ENCODE data around the gene ATP2A3.

Gene ATP2A3

DNA sequence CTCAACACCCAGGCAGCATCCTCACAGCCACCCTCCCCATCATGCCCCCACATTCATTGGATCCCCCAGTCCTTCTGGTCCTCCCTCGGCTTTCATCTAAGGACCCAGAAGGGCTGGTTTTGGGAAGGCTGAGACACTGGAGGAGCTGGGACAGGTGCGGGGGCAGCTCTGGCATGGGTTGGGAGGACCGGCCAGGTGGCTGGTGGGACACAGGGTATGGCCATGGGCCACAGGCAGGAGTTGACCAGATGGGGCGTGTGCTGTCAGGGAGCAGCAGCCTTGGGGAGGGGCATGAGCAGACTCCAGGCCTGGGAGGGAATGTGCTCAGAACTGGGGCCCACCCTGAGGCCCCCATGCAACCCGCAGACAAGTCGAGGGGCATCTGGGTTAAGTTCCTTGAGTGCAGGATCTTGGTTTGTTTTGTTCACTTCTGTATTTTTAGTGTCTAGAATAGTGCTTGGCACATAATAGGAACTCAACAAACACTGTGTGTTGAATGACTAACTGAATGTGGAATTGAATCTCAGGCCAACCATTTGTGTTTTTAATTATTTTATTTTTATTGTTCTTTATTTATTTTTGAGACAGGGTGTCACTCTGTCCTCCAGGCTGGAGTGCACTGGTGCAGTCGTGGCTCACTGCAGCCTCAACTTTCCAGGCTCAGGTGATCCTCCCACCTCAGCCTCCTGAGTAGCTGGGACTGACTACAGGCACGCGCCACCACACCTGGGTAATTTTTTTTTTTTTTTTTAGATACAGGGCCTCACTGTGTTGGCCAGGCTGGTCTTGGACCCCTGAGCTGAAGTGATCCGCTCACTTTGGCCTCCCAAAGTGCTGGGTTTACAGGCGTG, 53.6 kb downstream of the ATP2A3 start:
- ChIA-PET POLR2A (interaction anchor here (1.0 to 1.4 kb wide), 2 partner anchors 9 to 92 kb away, joined by 4 read pairs; no protein-coding TSS in a partner anchor), CTCF (interaction anchor here (0.6 to 4.9 kb wide), 5 partner anchors 25 to 101 kb away, joined by 3 to 37 read pairs (median 4); no protein-coding TSS in a partner anchor)
- WGBS (ENCODE audit: insufficient coverage): 66% methylated on average over 7 of the region's 11 CpGs
- Histone ChIP-seq H3K9me3 (ENCODE audit: control extremely low read depth in 1 of 5, control insufficient read depth in 4 of 5, insufficient read depth in 2 of 5, low read depth in 1 of 5, low read length in 4 of 5) (no peaks in the 10 kb centered on the region), H3K27me3 (replicated peaks in 2 of 5; ENCODE audit: control insufficient read depth in 4 of 5, insufficient read depth in 5 of 5, low read length in 4 of 5) (no peaks in the 10 kb centered on the region), H3K4me3 (ENCODE audit: control insufficient read depth in 1 of 7, extremely low read depth in 1 of 7, insufficient read depth in 4 of 7, low read depth in 2 of 7, low read length in 6 of 7) (peak overlapping the region in 1 of 7 experiments; percentile 29), H3K4me1 (ENCODE audit: control extremely low read depth in 1 of 4, control insufficient read depth in 4 of 4, insufficient read depth in 4 of 4, low read length in 3 of 4) (peaks cover 11 to 53% (median 47%) of the 10 kb centered on the region in 4 experiments), H3K27ac (ENCODE audit: insufficient read depth in 1 of 2, low read depth in 1 of 2, low read length in 2 of 2, poor library complexity in 1 of 2, severe bottlenecking in 2 of 2) (peak overlapping the region; percentile 88 to 92), H3K36me3 (ENCODE audit: control insufficient read depth in 4 of 4, insufficient read depth in 4 of 4, low read length in 3 of 4) (peaks cover 0 to 26% (median 12%) of the 10 kb centered on the region in 4 experiments)
- DNase-seq: no peak

DNA sequence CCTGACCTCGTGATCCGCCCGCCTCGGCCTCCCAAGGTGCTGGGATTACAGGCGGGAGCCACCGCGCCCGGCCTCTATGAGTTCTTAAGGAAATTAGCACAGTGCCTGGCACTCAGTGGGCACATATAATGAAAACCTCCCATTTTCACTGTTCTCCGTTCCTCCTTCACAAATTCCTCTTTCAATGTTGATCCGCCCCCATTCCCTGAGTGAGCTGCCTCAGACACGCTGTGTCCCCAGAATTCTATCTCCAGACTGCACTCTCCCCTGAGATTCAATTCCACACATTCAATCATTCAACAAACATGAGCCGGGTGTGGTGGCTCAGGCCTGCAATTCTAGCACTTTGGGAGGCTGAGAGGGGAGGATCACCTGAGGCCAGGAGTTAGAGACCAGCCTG, 55.0 kb downstream of the ATP2A3 start:
- 97% methylated on average over 11 of the region's 12 CpGs for WGBS (ENCODE audit: insufficient coverage)
- CTCF ChIA-PET: no interaction called here
- H3K27me3 ChIP-seq (replicated peaks in 2 of 5; ENCODE audit: control insufficient read depth in 4 of 5, insufficient read depth in 5 of 5, low read length in 4 of 5): no peaks in the 10 kb centered on the region
- peaks cover 11 to 49% (median 44%) of the 10 kb centered on the region in 4 experiments for H3K4me1 ChIP-seq (ENCODE audit: control extremely low read depth in 1 of 4, control insufficient read depth in 4 of 4, insufficient read depth in 4 of 4, low read length in 3 of 4)
- POLR2A ChIA-PET: no interaction called here
- no peak overlapping the region for H3K4me3 ChIP-seq (ENCODE audit: control insufficient read depth in 1 of 7, extremely low read depth in 1 of 7, insufficient read depth in 4 of 7, low read depth in 2 of 7, low read length in 6 of 7)
- no peak for DNase-seq
- peaks cover 0 to 26% (median 13%) of the 10 kb centered on the region in 4 experiments for H3K36me3 ChIP-seq (ENCODE audit: control insufficient read depth in 4 of 4, insufficient read depth in 4 of 4, low read length in 3 of 4)
- no peak overlapping the region for H3K27ac ChIP-seq (ENCODE audit: insufficient read depth in 1 of 2, low read depth in 1 of 2, low read length in 2 of 2, poor library complexity in 1 of 2, severe bottlenecking in 2 of 2)
- no peaks in the 10 kb centered on the region for H3K9me3 ChIP-seq (ENCODE audit: control extremely low read depth in 1 of 5, control insufficient read depth in 4 of 5, insufficient read depth in 2 of 5, low read depth in 1 of 5, low read length in 4 of 5)

DNA sequence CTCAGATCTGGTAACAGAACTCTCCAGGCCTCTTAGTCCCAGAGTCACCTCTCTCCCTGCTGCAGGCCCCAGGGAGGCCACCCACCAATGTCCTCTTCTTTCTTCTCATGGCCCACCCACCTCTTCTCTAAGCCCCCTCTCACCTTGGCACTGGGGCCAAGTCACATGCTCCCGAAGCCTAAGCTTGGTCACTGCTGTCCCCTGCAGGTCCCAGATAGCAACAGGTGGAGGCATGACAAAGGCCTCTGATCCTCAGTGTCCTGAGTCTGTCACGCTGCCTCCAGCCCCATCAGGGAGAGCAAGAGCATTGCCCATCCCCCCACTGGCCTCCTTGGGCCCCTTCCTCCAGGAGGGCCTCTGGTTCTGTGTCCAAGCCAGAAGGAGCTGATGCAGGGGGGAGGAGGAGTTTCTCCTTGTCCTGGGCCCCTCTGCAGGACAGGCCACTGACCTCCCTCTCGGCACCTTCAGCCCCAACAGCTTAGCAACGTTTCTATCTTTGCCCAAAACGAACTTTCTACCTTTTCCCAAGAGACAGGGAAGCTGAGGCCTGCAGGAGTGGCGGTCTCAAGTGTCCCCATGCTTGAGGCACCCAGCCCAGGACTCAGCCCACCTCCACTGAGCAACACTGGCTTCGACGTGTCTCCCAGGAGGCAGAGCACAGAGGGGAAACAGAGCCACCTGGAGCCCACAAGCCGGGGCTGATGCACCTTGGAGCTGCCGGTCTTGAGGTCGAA, 56.6 kb downstream of the ATP2A3 start:
- peaks cover 0 to 27% (median 17%) of the 10 kb centered on the region in 4 experiments for H3K36me3 ChIP-seq (ENCODE audit: control insufficient read depth in 4 of 4, insufficient read depth in 4 of 4, low read length in 3 of 4)
- peaks cover 8 to 41% (median 32%) of the 10 kb centered on the region in 4 experiments for H3K4me1 ChIP-seq (ENCODE audit: control extremely low read depth in 1 of 4, control insufficient read depth in 4 of 4, insufficient read depth in 4 of 4, low read length in 3 of 4)
- no peak for DNase-seq
- H3K27me3 ChIP-seq (replicated peaks in 2 of 5; ENCODE audit: control insufficient read depth in 4 of 5, insufficient read depth in 5 of 5, low read length in 4 of 5): no peaks in the 10 kb centered on the region
- no peak overlapping the region for H3K27ac ChIP-seq (ENCODE audit: insufficient read depth in 1 of 2, low read depth in 1 of 2, low read length in 2 of 2, poor library complexity in 1 of 2, severe bottlenecking in 2 of 2)
- WGBS (ENCODE audit: insufficient coverage): 96% methylated on average over 10 of the region's 11 CpGs
- ChIA-PET CTCF (interaction anchor here (0.6 to 2.3 kb wide), 5 partner anchors 9 to 159 kb away, joined by 3 to 8 read pairs (median 4); partner anchors contain the start of gene P2RX1), POLR2A (no interaction called here)
- no peaks in the 10 kb centered on the region for H3K9me3 ChIP-seq (ENCODE audit: control extremely low read depth in 1 of 5, control insufficient read depth in 4 of 5, insufficient read depth in 2 of 5, low read depth in 1 of 5, low read length in 4 of 5)
- H3K4me3 ChIP-seq (ENCODE audit: control insufficient read depth in 1 of 7, extremely low read depth in 1 of 7, insufficient read depth in 4 of 7, low read depth in 2 of 7, low read length in 6 of 7): no peak overlapping the region

DNA sequence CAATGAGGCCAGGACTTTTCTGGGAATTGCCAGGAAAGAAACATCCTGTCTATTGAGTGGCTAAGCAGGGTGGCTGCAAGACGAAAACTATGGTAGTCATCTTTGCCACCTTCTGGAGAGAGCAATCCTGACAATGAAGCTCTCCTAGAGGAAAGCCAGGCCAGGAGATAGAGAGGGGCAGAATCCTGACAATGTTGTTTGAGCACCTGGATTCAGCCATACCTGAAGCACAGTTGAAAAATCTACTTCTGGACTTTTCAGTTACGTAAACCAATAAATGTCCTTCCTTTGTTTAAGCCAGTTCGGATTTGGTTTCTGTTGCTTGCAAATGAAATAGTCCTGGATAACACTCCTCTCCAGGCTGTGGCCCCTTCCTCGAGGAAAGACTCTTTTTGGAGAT, 57.4 kb downstream of the ATP2A3 start:
- Histone ChIP-seq H3K36me3 (ENCODE audit: control insufficient read depth in 4 of 4, insufficient read depth in 4 of 4, low read length in 3 of 4) (peaks cover 0 to 24% (median 17%) of the 10 kb centered on the region in 4 experiments), H3K27ac (ENCODE audit: insufficient read depth in 1 of 2, low read depth in 1 of 2, low read length in 2 of 2, poor library complexity in 1 of 2, severe bottlenecking in 2 of 2) (no peak overlapping the region), H3K27me3 (replicated peaks in 2 of 5; ENCODE audit: control insufficient read depth in 4 of 5, insufficient read depth in 5 of 5, low read length in 4 of 5) (no peaks in the 10 kb centered on the region), H3K4me3 (ENCODE audit: control insufficient read depth in 1 of 7, extremely low read depth in 1 of 7, insufficient read depth in 4 of 7, low read depth in 2 of 7, low read length in 6 of 7) (no peak overlapping the region), H3K4me1 (ENCODE audit: control extremely low read depth in 1 of 4, control insufficient read depth in 4 of 4, insufficient read depth in 4 of 4, low read length in 3 of 4) (peaks cover 4 to 35% (median 26%) of the 10 kb centered on the region in 4 experiments), H3K9me3 (ENCODE audit: control extremely low read depth in 1 of 5, control insufficient read depth in 4 of 5, insufficient read depth in 2 of 5, low read depth in 1 of 5, low read length in 4 of 5) (no peaks in the 10 kb centered on the region)
- ChIA-PET POLR2A (no interaction called here), CTCF (interaction anchor here (0.9 to 2.3 kb wide), 4 partner anchors 9 to 104 kb away, joined by 4 to 8 read pairs (median 4); partner anchors contain the start of gene P2RX1)
- 100% methylated on average over 3 of the region's 4 CpGs for WGBS (ENCODE audit: insufficient coverage)
- no peak for DNase-seq

DNA sequence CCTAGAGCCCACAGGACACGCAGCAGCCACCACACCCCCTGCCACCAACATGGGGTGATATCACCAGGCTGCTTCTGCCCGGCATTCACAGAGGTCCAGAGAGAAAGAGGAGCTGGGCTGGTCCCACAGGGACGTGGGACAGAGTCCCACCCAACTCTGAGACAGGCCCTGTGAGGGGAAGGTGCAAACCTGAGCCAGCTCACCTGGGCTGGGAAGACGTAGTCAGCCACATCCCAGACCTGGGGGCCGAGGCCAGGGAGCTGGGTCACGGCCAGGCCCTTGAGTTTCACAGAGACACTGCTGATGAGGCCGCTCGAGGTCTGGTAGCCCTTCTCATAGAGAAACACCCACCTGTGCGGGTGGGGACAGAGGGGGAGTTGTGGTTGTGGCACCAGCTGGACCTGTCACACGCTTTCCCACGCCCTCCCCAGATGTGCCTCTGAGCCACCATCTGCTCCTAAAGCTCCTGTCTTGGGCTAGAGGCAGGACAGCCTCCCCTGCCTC, 59.2 kb downstream of the ATP2A3 start:
- POLR2A ChIA-PET: interaction anchor here (0.6 to 1.8 kb wide), 8 partner anchors 9 to 101 kb away, joined by 3 to 9 read pairs (median 4); partner anchors contain the start of genes CAMKK1, NCBP3 and P2RX1
- WGBS (ENCODE audit: insufficient coverage): 74% methylated on average over 11 of the region's 11 CpGs
- CTCF ChIA-PET: interaction anchor here (0.7 to 2.9 kb wide), 9 partner anchors 8 to 60 kb away, joined by 3 to 14 read pairs (median 4); partner anchors contain the start of gene CAMKK1
- H3K4me3 ChIP-seq (ENCODE audit: control insufficient read depth in 1 of 7, extremely low read depth in 1 of 7, insufficient read depth in 4 of 7, low read depth in 2 of 7, low read length in 6 of 7): peak overlapping the region in 1 of 7 experiments; percentile 43
- peak in 2 of 3 donors; percentile 74 to 80 for DNase-seq
- H3K4me1 ChIP-seq (ENCODE audit: control extremely low read depth in 1 of 4, control insufficient read depth in 4 of 4, insufficient read depth in 4 of 4, low read length in 3 of 4): peaks cover 0 to 20% (median 12%) of the 10 kb centered on the region in 4 experiments
- H3K27ac ChIP-seq (ENCODE audit: insufficient read depth in 1 of 2, low read depth in 1 of 2, low read length in 2 of 2, poor library complexity in 1 of 2, severe bottlenecking in 2 of 2): peak overlapping the region in 1 of 2 experiments; percentile 25
- H3K9me3 ChIP-seq (ENCODE audit: control extremely low read depth in 1 of 5, control insufficient read depth in 4 of 5, insufficient read depth in 2 of 5, low read depth in 1 of 5, low read length in 4 of 5): no peaks in the 10 kb centered on the region
- H3K27me3 ChIP-seq (replicated peaks in 2 of 5; ENCODE audit: control insufficient read depth in 4 of 5, insufficient read depth in 5 of 5, low read length in 4 of 5): no peaks in the 10 kb centered on the region
- peaks cover 0 to 34% (median 23%) of the 10 kb centered on the region in 4 experiments for H3K36me3 ChIP-seq (ENCODE audit: control insufficient read depth in 4 of 4, insufficient read depth in 4 of 4, low read length in 3 of 4)

DNA sequence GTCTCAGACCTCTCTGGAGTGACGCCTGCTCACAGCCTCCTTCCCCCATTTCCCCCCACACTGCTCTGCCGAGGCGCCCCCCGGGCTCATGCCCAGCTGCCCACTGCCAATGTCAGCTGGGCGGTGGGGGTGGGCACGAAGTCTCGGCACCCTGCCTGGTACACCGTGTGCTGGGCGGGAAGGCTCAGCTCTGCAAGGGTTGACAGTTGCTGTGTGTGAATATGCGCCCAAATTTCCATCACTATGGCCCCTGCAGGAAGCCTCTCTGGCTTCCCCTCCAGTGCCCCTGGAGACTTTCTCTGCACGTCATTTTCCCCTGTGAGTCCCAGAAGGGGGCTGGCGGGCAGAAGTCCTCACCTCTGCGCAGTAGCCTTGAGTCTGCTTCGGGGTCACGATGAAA, 59.7 kb downstream of the ATP2A3 start:
- 35% methylated on average over 8 of the region's 15 CpGs for WGBS (ENCODE audit: insufficient coverage)
- Histone ChIP-seq H3K4me3 (ENCODE audit: control insufficient read depth in 1 of 7, extremely low read depth in 1 of 7, insufficient read depth in 4 of 7, low read depth in 2 of 7, low read length in 6 of 7) (peak overlapping the region in 2 of 7 experiments; percentile 43 to 48), H3K4me1 (ENCODE audit: control extremely low read depth in 1 of 4, control insufficient read depth in 4 of 4, insufficient read depth in 4 of 4, low read length in 3 of 4) (peaks cover 0 to 20% (median 12%) of the 10 kb centered on the region in 4 experiments), H3K36me3 (ENCODE audit: control insufficient read depth in 4 of 4, insufficient read depth in 4 of 4, low read length in 3 of 4) (peaks cover 0 to 38% (median 26%) of the 10 kb centered on the region in 4 experiments), H3K27me3 (replicated peaks in 2 of 5; ENCODE audit: control insufficient read depth in 4 of 5, insufficient read depth in 5 of 5, low read length in 4 of 5) (no peaks in the 10 kb centered on the region), H3K9me3 (ENCODE audit: control extremely low read depth in 1 of 5, control insufficient read depth in 4 of 5, insufficient read depth in 2 of 5, low read depth in 1 of 5, low read length in 4 of 5) (no peaks in the 10 kb centered on the region), H3K27ac (ENCODE audit: insufficient read depth in 1 of 2, low read depth in 1 of 2, low read length in 2 of 2, poor library complexity in 1 of 2, severe bottlenecking in 2 of 2) (no peak overlapping the region)
- ChIA-PET CTCF (interaction anchor here (0.8 to 2.9 kb wide), 7 partner anchors 9 to 169 kb away, joined by 3 to 14 read pairs (median 4); partner anchors contain the start of gene CAMKK1), POLR2A (interaction anchor here (0.6 to 1.8 kb wide), 3 partner anchors 11 to 93 kb away, joined by 4 to 9 read pairs (median 5); partner anchors contain the start of genes CAMKK1 and P2RX1)
- peak in 2 of 3 donors; percentile 67 to 69 for DNase-seq
